H1 (cell line): ENCODE data around the gene TRIOBP. TPM values are rescaled to one million over a fixed set of nuclear protein-coding genes. Genes with fewer than 3 reads are reported as not detected.

ENCODE experiments used
- CTCF ChIA-PET: fragments of 300-600 bp; sonication (Branson Sonifier 250); formaldehyde crosslinking; loops from one replicate; lab custom pipeline; 2021; ENCODE audit not compliant: partially characterized antibody; lab: Charles Lee
- POLR2A ChIA-PET: fragments of 300-600 bp; sonication (Branson Sonifier 250); formaldehyde crosslinking; loops from one replicate; lab custom pipeline; 2021; ENCODE audit warnings: inconsistent platforms; ENCODE audit not compliant: partially characterized antibody; lab: Charles Lee
- DNase-seq, 2 experiments: peaks; one replicate each; pipeline versions ENCODE4 v3.0.0 to v3.0.0-alpha.2; 2010 to 2022; ENCODE audit warnings: low spot score in 2 of 2, low read depth in 1 of 2, mixed read lengths in 1 of 2
- FAIRE-seq: peaks from 2 replicates; lab custom pipeline; 2011; peaks lifted over from hg19 to GRCh38; lab: Jason Lieb, UNC
- H2AFZ ChIP-seq: 2 replicates; pipeline ENCODE4 v1.8.1; 2012; ENCODE audit warnings: low read length, inconsistent platforms
- H2AK5ac ChIP-seq: 2 replicates; pipeline ENCODE4 v1.6.1; 2013; ENCODE audit warnings: low read depth, low read length
- H2BK120ac ChIP-seq: replicated peaks from 2 replicates; pipeline ENCODE3; 2013; ENCODE audit warnings: low read depth, low read length, inconsistent platforms
- H2BK12ac ChIP-seq: 2 replicates; pipeline ENCODE4 v1.6.1; 2013; ENCODE audit warnings: low read depth, low read length
- H2BK15ac ChIP-seq: 2 replicates; pipeline ENCODE4 v1.6.1; 2013; ENCODE audit warnings: low read length
- H2BK20ac ChIP-seq: 2 replicates; pipeline ENCODE4 v1.6.1; 2013; ENCODE audit warnings: low read length
- H2BK5ac ChIP-seq: 2 replicates; pipeline ENCODE4 v1.6.1; 2013; ENCODE audit warnings: low read depth, low read length
- H3K14ac ChIP-seq: 2 replicates; pipeline ENCODE4 v1.6.1; 2013; ENCODE audit warnings: inconsistent platforms; ENCODE audit not compliant: insufficient read length
- H3K18ac ChIP-seq: 2 replicates; pipeline ENCODE4 v1.6.1; 2013; ENCODE audit warnings: low read length; ENCODE audit errors: extremely low read depth
- H3K23ac ChIP-seq: 2 replicates; pipeline ENCODE4 v1.6.1; 2013; ENCODE audit warnings: inconsistent platforms; ENCODE audit not compliant: insufficient read length
- H3K23me2 ChIP-seq: 2 replicates; pipeline ENCODE4 v1.6.1; 2013; ENCODE audit warnings: low read depth, low read length
- H3K27ac ChIP-seq: 2 replicates; pipeline ENCODE4 v1.6.1; 2011; ENCODE audit warnings: low read depth, low read length, inconsistent platforms
- H3K27me3 ChIP-seq, 4 experiments: replicated peaks in 1 of 4; 1 replicate in 1 of 4; 2 replicates in 3 of 4; pipeline versions ENCODE4 v1.6.1 to v1.8.1; 2011 to 2013; ENCODE audit warnings: low read length in 3 of 4, mild to moderate bottlenecking in 3 of 4, inconsistent platforms in 2 of 4, mixed read lengths in 2 of 4, moderate library complexity in 1 of 4; ENCODE audit not compliant: control insufficient read depth in 3 of 4, insufficient read depth in 3 of 4; ENCODE audit errors: extremely low read depth in 1 of 4
- H3K36me3 ChIP-seq, 4 experiments: 2 replicates each; pipeline versions ENCODE4 v1.6.1 to v1.8.1; 2011 to 2013; ENCODE audit warnings: mild to moderate bottlenecking in 4 of 4, low read length in 3 of 4, moderate library complexity in 2 of 4, control low read depth in 1 of 4, inconsistent platforms in 1 of 4; ENCODE audit not compliant: insufficient read depth in 4 of 4, control insufficient read depth in 2 of 4
- H3K4ac ChIP-seq: replicated peaks from 2 replicates; pipeline ENCODE3; 2013; ENCODE audit warnings: low read length, low read depth, mixed read lengths, inconsistent platforms; ENCODE audit not compliant: insufficient read length
- H3K4me1 ChIP-seq, 4 experiments: replicated peaks in 1 of 4; 1 replicate in 1 of 4; 2 replicates in 3 of 4; pipeline versions ENCODE4 v1.6.1 to v1.8.1; 2011 to 2013; ENCODE audit warnings: low read length in 3 of 4, inconsistent platforms in 2 of 4, mixed read lengths in 1 of 4; ENCODE audit not compliant: insufficient read depth in 4 of 4, control insufficient read depth in 3 of 4
- H3K4me2 ChIP-seq, 2 experiments: 2 replicates each; pipeline versions ENCODE4 v1.6.1 to v1.8.1; 2011 to 2013; ENCODE audit warnings: low read depth in 2 of 2, low read length in 2 of 2, control low read depth in 1 of 2, inconsistent platforms in 1 of 2, mild to moderate bottlenecking in 1 of 2; ENCODE audit not compliant: insufficient read depth in 1 of 2
- H3K4me3 ChIP-seq, 4 experiments: fragments of 200-600, 300-600 bp in 1 of 4; sonication (generic), shearing (Covaris generic), sonication (Bioruptor Twin) in 1 of 4; 2 replicates each; pipeline versions ENCODE4 v1.5.1 to v1.8.1; 2011 to 2016; ENCODE audit warnings: low read length in 4 of 4, low read depth in 3 of 4, control low read depth in 2 of 4, inconsistent platforms in 2 of 4, mild to moderate bottlenecking in 2 of 4, mixed read lengths in 1 of 4, moderate library complexity in 1 of 4; ENCODE audit not compliant: insufficient read depth in 2 of 4; ENCODE audit errors: extremely low read depth in 1 of 4
- H3K56ac ChIP-seq: replicated peaks from 2 replicates; pipeline ENCODE3; 2013; ENCODE audit warnings: low read depth, mild to moderate bottlenecking, mixed read lengths, low read length, inconsistent platforms; ENCODE audit not compliant: insufficient read length
- H3K79me1 ChIP-seq: 2 replicates; pipeline ENCODE4 v1.6.1; 2013; ENCODE audit warnings: low read depth, low read length, control low read depth
- H3K79me2 ChIP-seq, 2 experiments: 2 replicates each; pipeline versions ENCODE4 v1.6.1 to v1.8.1; 2012 to 2013; ENCODE audit warnings: low read length in 2 of 2, mild to moderate bottlenecking in 2 of 2, inconsistent platforms in 1 of 2; ENCODE audit not compliant: insufficient read depth in 2 of 2, control insufficient read depth in 1 of 2
- H3K9ac ChIP-seq, 4 experiments: replicated peaks in 1 of 4; 1 replicate in 1 of 4; 2 replicates in 3 of 4; pipeline versions ENCODE4 v1.6.1 to v1.8.1; 2011 to 2013; ENCODE audit warnings: low read depth in 3 of 4, low read length in 3 of 4, control low read depth in 2 of 4, mild to moderate bottlenecking in 2 of 4, moderate library complexity in 2 of 4, inconsistent platforms in 1 of 4; ENCODE audit errors: extremely low read depth in 1 of 4
- H3K9me3 ChIP-seq, 2 experiments: 2 replicates each; pipeline versions ENCODE4 v1.6.1 to v1.8.1; 2012 to 2013; ENCODE audit warnings: mild to moderate bottlenecking in 2 of 2, moderate library complexity in 2 of 2, control low read depth in 1 of 2, inconsistent platforms in 1 of 2, low read depth in 1 of 2, low read length in 1 of 2, mixed read lengths in 1 of 2; ENCODE audit not compliant: insufficient read depth in 2 of 2
- H4K20me1 ChIP-seq, 2 experiments: replicated peaks in 1 of 2; 2 replicates each; pipeline versions ENCODE3 to v1.8.1; 2011 to 2013; ENCODE audit warnings: inconsistent platforms in 2 of 2, low read length in 2 of 2, mild to moderate bottlenecking in 1 of 2; ENCODE audit not compliant: insufficient read depth in 2 of 2, control insufficient read depth in 1 of 2
- H4K5ac ChIP-seq: 2 replicates; pipeline ENCODE4 v1.6.1; 2013; ENCODE audit warnings: low read length, low read depth, mixed read lengths, inconsistent platforms; ENCODE audit not compliant: insufficient read length
- H4K8ac ChIP-seq: 2 replicates; pipeline ENCODE4 v1.8.0; 2013; ENCODE audit warnings: mild to moderate bottlenecking, moderate library complexity, low read length, inconsistent platforms; ENCODE audit not compliant: insufficient read depth; ENCODE audit errors: extremely low read depth
- H4K91ac ChIP-seq: replicated peaks from 2 replicates; pipeline ENCODE3; 2013; ENCODE audit warnings: low read length, mixed read lengths, inconsistent platforms; ENCODE audit not compliant: insufficient read length
- ASH2L ChIP-seq: fragments of 200-600, 300-600 bp; sonication (generic); IDR thresholded peaks from one replicate; pipeline ENCODE4 v1.7.1; 2017; ENCODE audit warnings: low read length
- CEBPB ChIP-seq: IDR thresholded peaks from 2 replicates; pipeline ENCODE4 v1.6.1; 2012; ENCODE audit warnings: low read depth, low read length
- CREB1 ChIP-seq: IDR thresholded peaks from 2 replicates; pipeline ENCODE4 v1.6.1; 2012; ENCODE audit warnings: inconsistent platforms
- POLR2AphosphoS5 ChIP-seq: IDR thresholded peaks from 2 replicates; pipeline ENCODE4 v1.6.1; 2011; ENCODE audit warnings: low read depth, low read length
- SIRT6 ChIP-seq: IDR thresholded peaks from one replicate; pipeline ENCODE4 v1.7.1; 2012; ENCODE audit warnings: low read length, inconsistent platforms
- SUZ12 ChIP-seq: fragments of 200-600 bp; sonication (generic); IDR thresholded peaks from 2 replicates; pipeline ENCODE4 v1.6.1; 2012; ENCODE audit warnings: mild to moderate bottlenecking, inconsistent platforms, low read length, moderate library complexity, mixed read lengths
- TAF7 ChIP-seq: optimal IDR thresholded peaks from 2 replicates; pipeline ENCODE3; 2011; ENCODE audit warnings: low read depth, mild to moderate bottlenecking, inconsistent platforms, low read length, moderate library complexity, borderline replicate concordance
- TBP ChIP-seq: IDR thresholded peaks from 2 replicates; pipeline ENCODE4 v1.6.1; 2011; ENCODE audit warnings: low read depth, low read length, improper control_type of control experiment
- WGBS, 2 experiments: shearing (Covaris generic) in 1 of 2; methylation state at CpG; one replicate each; pipeline versions ENCODE4 v1.1.6 to v1.1.7; 2013 to 2015; ENCODE audit warnings: low lambda C conversion rate in 2 of 2, mixed read lengths in 2 of 2, inconsistent platforms in 1 of 2, low coverage in 1 of 2, missing lambda C conversion rate in 1 of 2; ENCODE audit not compliant: insufficient replicate concordance in 2 of 2, insufficient coverage in 1 of 2, insufficient read length in 1 of 2; ENCODE audit errors: extremely low coverage in 1 of 2, missing lambda C conversion rate in 1 of 2; 5-methylcytosine and 5-hydroxymethylcytosine counted together
- polyA plus RNA-seq, 7 experiments: library from polyadenylated mRNA; depleted of rRNA in 3 of 7; stranded (reverse) in 5 of 7; unstranded in 2 of 7; fragments of >200 nt in 5 of 7; fragments of 200-250 nt in 2 of 7; gene quantifications; 1 replicate in 5 of 7; 2 replicates in 1 of 7; 4 replicates in 1 of 7; pipeline versions ENCODE4 v1.2.1 to v1.2.3, GENCODE V29; 2011 to 2013; ENCODE audit warnings: missing spikeins in 2 of 7, mixed read lengths in 2 of 7
- total RNA-seq: library from RNA; stranded (reverse); fragmentation: NEBNext Ultra II Directional; extraction: Animal tissue kit (Norgen Biotek cat#: 25700); gene quantifications from 2 replicates; pipeline ENCODE4 v1.2.1, GENCODE V29; 2021
- TF ChIP-seq, protein P1 (sequence below), 3 experiments: IDR thresholded peaks; 1 replicate in 2 of 3; 2 replicates in 1 of 3; pipeline versions ENCODE4 v1.5.1 to v1.6.1; 2011; ENCODE audit warnings: low read length in 3 of 3, mild to moderate bottlenecking in 3 of 3, inconsistent platforms in 2 of 3, low read depth in 1 of 3, moderate library complexity in 1 of 3; ENCODE audit not compliant: insufficient read depth in 1 of 3; ENCODE audit errors: control extremely low read depth in 1 of 3

Gene TRIOBP
- total and polyA plus RNA-seq, 2 of the 8 experiments (the other 6 are each of a cell fraction or from before 2014, with no cell fraction given), result 18.2 to 27.3 TPM

- peaks cover 5 to 35% (median 23%) of the 10 kb centered on the region in 4 experiments for H3K4me1 ChIP-seq
- WGBS, 2 experiments, result 82% methylated on average over 19 of the region's 21 CpGs; no CpG with 5 or more reads in 1 of the 2 experiments
- H3K36me3 ChIP-seq, result no peaks in the 10 kb centered on the region
- peak within 1 kb of the TSS in 1 of 4 experiments; percentile 57; a peak in 3 of 8 replicates for H3K4me3 ChIP-seq
- peak within 1 kb of the TSS; percentile 99 for H3K4ac ChIP-seq
- peak within 1 kb of the TSS; percentile 51 to 75 for H3K4me2 ChIP-seq
- H4K91ac ChIP-seq, result peak within 1 kb of the TSS; percentile 22
- H3K79me2 ChIP-seq, result no peaks in the 10 kb centered on the region
- no peaks in the 10 kb centered on the region for H3K9me3 ChIP-seq
- no peak within 1 kb of the TSS for H3K27ac ChIP-seq
- no peak within 1 kb of the TSS for H3K23ac ChIP-seq
- peak within 1 kb of the TSS; percentile 86; the same call in 1 of the 2 replicates for H2BK20ac ChIP-seq
- ChIA-PET CTCF (interaction anchor here (0.7 to 3.4 kb wide), 15 partner anchors 9 to 253 kb away, joined by 3 to 17 read pairs (median 3); partner anchors contain the start of genes C22orf23 and POLR2F), POLR2A (interaction anchor here (0.8 to 5.4 kb wide), 16 partner anchors 11 to 131 kb away, joined by 3 to 65 read pairs (median 6); partner anchors contain the start of genes ANKRD54, C22orf23, EIF3L and GCAT)
- peak within 1 kb of the TSS; percentile 62 for H3K18ac ChIP-seq
- no peaks in the 10 kb centered on the region for H3K79me1 ChIP-seq
- no peak within 1 kb of the TSS for H3K14ac ChIP-seq
- H4K8ac ChIP-seq, result peak within 1 kb of the TSS; percentile 62
- DNase-seq, result peak in 1 of 2 experiments; percentile 48
- no peak within 1 kb of the TSS for H2BK120ac ChIP-seq
- peak within 1 kb of the TSS; percentile 61; the same call in 1 of the 2 replicates for H2BK5ac ChIP-seq
- no peak within 1 kb of the TSS; a peak in 1 of 7 replicates for H3K9ac ChIP-seq
- no peak for FAIRE-seq
- peaks cover 8 to 44% (median 41%) of the 10 kb centered on the region in 4 experiments for H3K27me3 ChIP-seq
- H2AFZ ChIP-seq, result 0 out of 2 replicates have a peak within 1 kb of the TSS, but pooled peaks have one; percentile 17
- H4K20me1 ChIP-seq, result no peaks in the 10 kb centered on the region
- H3K23me2 ChIP-seq, result peaks cover 17% of the 10 kb centered on the region
- peak within 1 kb of the TSS; percentile 97; the same call in 1 of the 2 replicates for H2BK12ac ChIP-seq
- H2BK15ac ChIP-seq, result peak within 1 kb of the TSS; percentile 92
- H2AK5ac ChIP-seq, result peak within 1 kb of the TSS; percentile 68; the same call in 1 of the 2 replicates
- no peak within 1 kb of the TSS for H3K56ac ChIP-seq
- H4K5ac ChIP-seq, result peak within 1 kb of the TSS; percentile 33
- no peak for TF ChIP-seq CEBPB
- TF ChIP-seq TAF7, result no peak
- no peak for TF ChIP-seq TBP
- TF ChIP-seq SUZ12, result no peak
- TF ChIP-seq, protein P1, sequence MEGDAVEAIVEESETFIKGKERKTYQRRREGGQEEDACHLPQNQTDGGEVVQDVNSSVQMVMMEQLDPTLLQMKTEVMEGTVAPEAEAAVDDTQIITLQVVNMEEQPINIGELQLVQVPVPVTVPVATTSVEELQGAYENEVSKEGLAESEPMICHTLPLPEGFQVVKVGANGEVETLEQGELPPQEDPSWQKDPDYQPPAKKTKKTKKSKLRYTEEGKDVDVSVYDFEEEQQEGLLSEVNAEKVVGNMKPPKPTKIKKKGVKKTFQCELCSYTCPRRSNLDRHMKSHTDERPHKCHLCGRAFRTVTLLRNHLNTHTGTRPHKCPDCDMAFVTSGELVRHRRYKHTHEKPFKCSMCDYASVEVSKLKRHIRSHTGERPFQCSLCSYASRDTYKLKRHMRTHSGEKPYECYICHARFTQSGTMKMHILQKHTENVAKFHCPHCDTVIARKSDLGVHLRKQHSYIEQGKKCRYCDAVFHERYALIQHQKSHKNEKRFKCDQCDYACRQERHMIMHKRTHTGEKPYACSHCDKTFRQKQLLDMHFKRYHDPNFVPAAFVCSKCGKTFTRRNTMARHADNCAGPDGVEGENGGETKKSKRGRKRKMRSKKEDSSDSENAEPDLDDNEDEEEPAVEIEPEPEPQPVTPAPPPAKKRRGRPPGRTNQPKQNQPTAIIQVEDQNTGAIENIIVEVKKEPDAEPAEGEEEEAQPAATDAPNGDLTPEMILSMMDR (IDR thresholded peaks at IDR 0.05; ENCODE audit: control extremely low read depth in 1 of 3, insufficient read depth in 1 of 3, low read depth in 1 of 3, low read length in 3 of 3), result no peak
- TF ChIP-seq SIRT6, result no peak
- no peak for TF ChIP-seq ASH2L
- no peak for TF ChIP-seq POLR2AphosphoS5
- TF ChIP-seq CREB1, result no peak
Observed at GRCh38 chr22:37823134-37823985, 126.5 kb downstream of the TRIOBP start, which contains the start of gene GALR3. Gene GALR3 (plus strand): TSS chr22:37823382. CDS start chr22:37823407, 25 bp downstream.
